HepG2 (cell line): ENCODE results near the gene IPP.

Experiments
- ARHGAP35 ChIP-seq: sonication (generic); formaldehyde crosslinking; IDR thresholded peaks from 2 replicates; pipeline ENCODE4 v1.9.0; 2022; ENCODE audit warnings: mild to moderate bottlenecking, inconsistent platforms, moderate library complexity, missing genetic modification reagents, borderline replicate concordance
- GTF3A ChIP-seq: sonication (generic); formaldehyde crosslinking; conservative IDR thresholded peaks from 2 replicates; pipeline ENCODE4 v1.4.0; 2020; ENCODE audit warnings: mild to moderate bottlenecking, missing genetic modification reagents
- MAFG ChIP-seq: sonication (generic); formaldehyde crosslinking; IDR thresholded peaks from 2 replicates; pipeline ENCODE4 v1.5.1; 2020; ENCODE audit warnings: mild to moderate bottlenecking, missing genetic modification reagents
- RAD21 ChIP-seq: fragments of 450-650 bp; formaldehyde crosslinking; IDR thresholded peaks from 2 replicates; pipeline ENCODE4 v1.5.0; 2020; ENCODE audit warnings: mild to moderate bottlenecking
- RXRB ChIP-seq: IDR thresholded peaks from 2 replicates; pipeline ENCODE4 v1.6.1; 2016; ENCODE audit warnings: borderline replicate concordance, missing genetic modification reagents, missing compliant biosample characterization
- ZNF260 ChIP-seq: sonication (generic); formaldehyde crosslinking; IDR thresholded peaks from 2 replicates; pipeline ENCODE4 v1.4.0; 2020; ENCODE audit warnings: missing genetic modification reagents, low read depth, mild to moderate bottlenecking, borderline replicate concordance
- ZNF280D ChIP-seq: sonication (generic); formaldehyde crosslinking; IDR thresholded peaks from 2 replicates; pipeline ENCODE4 v1.5.1; 2020; ENCODE audit warnings: mild to moderate bottlenecking, missing genetic modification reagents
- ZNF644 ChIP-seq: IDR thresholded peaks from 2 replicates; pipeline ENCODE4 v1.6.1; 2016; ENCODE audit warnings: low read depth
- ZNF800 ChIP-seq: sonication (generic); formaldehyde crosslinking; IDR thresholded peaks from 2 replicates; pipeline ENCODE4 v1.4.0; 2020; ENCODE audit warnings: missing genetic modification reagents
- ZSCAN22 ChIP-seq: sonication (generic); formaldehyde crosslinking; IDR thresholded peaks from 2 replicates; pipeline ENCODE4 v1.4.0; 2020; ENCODE audit warnings: mild to moderate bottlenecking, missing genetic modification reagents
- TF ChIP-seq, protein P1 (sequence below): fragments of 450-650 bp; IDR thresholded peaks from 2 replicates; pipeline ENCODE4 v1.6.1; 2017
- TF ChIP-seq, protein P2 (sequence below): sonication (generic); formaldehyde crosslinking; IDR thresholded peaks from 2 replicates; pipeline ENCODE4 v1.9.0; 2022; ENCODE audit warnings: missing genetic modification reagents, mild to moderate bottlenecking, borderline replicate concordance

GRCh38 chr1:45762291-45762690 lies 11.8 kb upstream of the IPP start:
- TF ChIP-seq ZNF260 (CRISPR knock-in tag), result no peak
- TF ChIP-seq, protein P1, sequence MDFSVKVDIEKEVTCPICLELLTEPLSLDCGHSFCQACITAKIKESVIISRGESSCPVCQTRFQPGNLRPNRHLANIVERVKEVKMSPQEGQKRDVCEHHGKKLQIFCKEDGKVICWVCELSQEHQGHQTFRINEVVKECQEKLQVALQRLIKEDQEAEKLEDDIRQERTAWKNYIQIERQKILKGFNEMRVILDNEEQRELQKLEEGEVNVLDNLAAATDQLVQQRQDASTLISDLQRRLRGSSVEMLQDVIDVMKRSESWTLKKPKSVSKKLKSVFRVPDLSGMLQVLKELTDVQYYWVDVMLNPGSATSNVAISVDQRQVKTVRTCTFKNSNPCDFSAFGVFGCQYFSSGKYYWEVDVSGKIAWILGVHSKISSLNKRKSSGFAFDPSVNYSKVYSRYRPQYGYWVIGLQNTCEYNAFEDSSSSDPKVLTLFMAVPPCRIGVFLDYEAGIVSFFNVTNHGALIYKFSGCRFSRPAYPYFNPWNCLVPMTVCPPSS, result no peak
- no peak for TF ChIP-seq GTF3A (CRISPR knock-in tag)
- TF ChIP-seq, protein P2, sequence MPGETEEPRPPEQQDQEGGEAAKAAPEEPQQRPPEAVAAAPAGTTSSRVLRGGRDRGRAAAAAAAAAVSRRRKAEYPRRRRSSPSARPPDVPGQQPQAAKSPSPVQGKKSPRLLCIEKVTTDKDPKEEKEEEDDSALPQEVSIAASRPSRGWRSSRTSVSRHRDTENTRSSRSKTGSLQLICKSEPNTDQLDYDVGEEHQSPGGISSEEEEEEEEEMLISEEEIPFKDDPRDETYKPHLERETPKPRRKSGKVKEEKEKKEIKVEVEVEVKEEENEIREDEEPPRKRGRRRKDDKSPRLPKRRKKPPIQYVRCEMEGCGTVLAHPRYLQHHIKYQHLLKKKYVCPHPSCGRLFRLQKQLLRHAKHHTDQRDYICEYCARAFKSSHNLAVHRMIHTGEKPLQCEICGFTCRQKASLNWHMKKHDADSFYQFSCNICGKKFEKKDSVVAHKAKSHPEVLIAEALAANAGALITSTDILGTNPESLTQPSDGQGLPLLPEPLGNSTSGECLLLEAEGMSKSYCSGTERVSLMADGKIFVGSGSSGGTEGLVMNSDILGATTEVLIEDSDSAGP (CRISPR knock-in tag), result no peak
- no peak for TF ChIP-seq RXRB (CRISPR knock-in tag)
- TF ChIP-seq ZNF800 (CRISPR knock-in tag), result no peak
- TF ChIP-seq RAD21 (CRISPR knock-in tag), result no peak
- TF ChIP-seq ZSCAN22, result no peak
- no peak for TF ChIP-seq ARHGAP35 (CRISPR knock-in tag)
- TF ChIP-seq ZNF280D (CRISPR knock-in tag), result no peak
- TF ChIP-seq MAFG (CRISPR knock-in tag), result no peak
- TF ChIP-seq ZNF644 (CRISPR knock-in tag), result no peak
